Right lung (tissue), 10 donors: ENCODE measurements around the gene PRR20D. TPM values are rescaled to one million over a fixed set of nuclear protein-coding genes. Genes with fewer than 3 reads are reported as not detected.
"Not testable (repeated sequence)": the region's sequence is repeated elsewhere in the genome, so short reads cannot be mapped to it uniquely, and the experiment has no call there.

Source experiments
- DNase-seq, 2 donors: peaks; one replicate each; pipeline ENCODE4 v3.0.0-alpha.2; 2013
- long read RNA-seq, 8 donors: transcript quantifications; one replicate each; lab custom pipeline, GENCODE V29; 2026
- polyA plus RNA-seq, 5 donors: library from polyadenylated mRNA; unstranded; fragments of 120-200 nt; gene quantifications; one replicate each; pipeline versions ENCODE4 v1.2.1 to v1.2.3, GENCODE V29; 2013; ENCODE audit warnings: inconsistent platforms in 1 of 5, low replicate concordance in 1 of 5; ENCODE audit not compliant: insufficient read length in 5 of 5, insufficient read depth in 1 of 5

Gene PRR20D
- not detected for polyA plus RNA-seq
- long read RNA-seq, donor 1: 0 reads
- long read RNA-seq, donor 2: 0 reads
- long read RNA-seq, donor 3: 0 reads
- long read RNA-seq, donor 4: 0 reads
- long read RNA-seq, donor 5: 0 reads
- long read RNA-seq, donor 6: 0 reads
- long read RNA-seq, donor 7: 0 reads
- long read RNA-seq, donor 8: 0 reads

- not testable (repeated sequence) for DNase-seq
Observed at GRCh38 chr13:57160332-57160731, at the start of gene PRR20D. Gene PRR20D, plus strand, starts transcription at chr13:57160632. Its CDS starts 387 bp downstream, at chr13:57161019.

- DNase-seq: no peak
Observed at GRCh38 chr13:57114945-57115344, 45.5 kb upstream of the PRR20D start.

GRCh38 chr13:57123681-57124080 lies 36.8 kb upstream of the PRR20D start:
- peak; percentile 19 to 36 for DNase-seq

- DNase-seq: no peak
Observed at GRCh38 chr13:57128909-57129308, 31.5 kb upstream of the PRR20D start.

GRCh38 chr13:57136093-57136492 lies 24.3 kb upstream of the PRR20D start:
- no peak for DNase-seq

- DNase-seq: no peak
Observed at GRCh38 chr13:57137585-57137984, 22.8 kb upstream of the PRR20D start.

GRCh38 chr13:57138988-57139387 lies 21.4 kb upstream of the PRR20D start:
- no peak for DNase-seq

- DNase-seq: not testable (repeated sequence)
Observed at GRCh38 chr13:57139781-57140180, 20.7 kb upstream of the PRR20D start.

- DNase-seq: not testable (repeated sequence)
Observed at GRCh38 chr13:57140235-57140968, 20.0 kb upstream of the PRR20D start, which contains the start of gene PRR20A. Gene PRR20A, plus strand, starts transcription at chr13:57140918. Its CDS starts 387 bp downstream, at chr13:57141305.

- not testable (repeated sequence) for DNase-seq
Observed at GRCh38 chr13:57147188-57147587, 13.2 kb upstream of the PRR20D start, which contains the start of gene PRR20B. Gene PRR20B, plus strand, starts transcription at chr13:57147488. Its CDS starts 387 bp downstream, at chr13:57147875.

GRCh38 chr13:57148106-57148505 lies 12.3 kb upstream of the PRR20D start:
- DNase-seq: not testable (repeated sequence)

GRCh38 chr13:57153761-57154160 lies 6.7 kb upstream of the PRR20D start, which contains the start of gene PRR20C:
Gene PRR20C, plus strand, starts transcription at chr13:57154061. Its CDS starts 387 bp downstream, at chr13:57154448.
- DNase-seq: not testable (repeated sequence)

GRCh38 chr13:57166897-57167296 lies 6.5 kb downstream of the PRR20D start, which contains the start of gene PRR20E:
Gene PRR20E, plus strand, starts transcription at chr13:57167197. Its CDS starts 387 bp downstream, at chr13:57167584.
- DNase-seq: not testable (repeated sequence)

GRCh38 chr13:57191667-57192066 lies 31.2 kb downstream of the PRR20D start:
- DNase-seq: no peak

GRCh38 chr13:57212989-57213388 lies 52.6 kb downstream of the PRR20D start:
- no peak for DNase-seq

Other genes with a start within 250 kb of the PRR20D start
- not detected for gene PRR20A, start 19.7 kb upstream of the PRR20D start, polyA plus RNA-seq
- not detected for gene PRR20B, start 13.1 kb upstream of the PRR20D start, polyA plus RNA-seq
- not detected for gene PRR20C, start 6.6 kb upstream of the PRR20D start, polyA plus RNA-seq
- gene PRR20E, start 6.6 kb downstream of the PRR20D start, polyA plus RNA-seq: not detected